T-helper 2 cell treated with Interferon-gamma antibody and Interleukin-4, amounts not matched to agents 5 μg/mL and 100 μg/mL, for 36 hours (primary cell): ENCODE data around the gene MYL5.

Experiments
- DNase-seq: peaks from one replicate; pipeline ENCODE4 v3.0.0; 2021; ENCODE audit warnings: low spot score
- H3K27ac Mint-ChIP-seq: one replicate; pipeline ENCODE4 v1.8.0; 2021; ENCODE audit warnings: mild to moderate bottlenecking, mixed read lengths
- H3K27me3 Mint-ChIP-seq: one replicate; pipeline ENCODE4 v1.8.0; 2021; ENCODE audit warnings: low read depth, mixed read lengths
- H3K36me3 Mint-ChIP-seq: one replicate; pipeline ENCODE4 v1.8.0; 2021; ENCODE audit warnings: low read depth, mixed read lengths
- H3K4me1 Mint-ChIP-seq: one replicate; pipeline ENCODE4 v1.8.0; 2021; ENCODE audit warnings: low read depth, mixed read lengths
- H3K4me3 Mint-ChIP-seq: one replicate; pipeline ENCODE4 v1.8.0; 2022; ENCODE audit warnings: mild to moderate bottlenecking, moderate library complexity, mixed read lengths
- H3K9me3 Mint-ChIP-seq: one replicate; pipeline ENCODE4 v1.8.0; 2021; ENCODE audit warnings: mixed read lengths

Gene MYL5

GRCh38 chr4:679629-680028, 5.3 kb downstream of the MYL5 start:
- no peak overlapping the region for H3K4me3 Mint-ChIP-seq
- H3K27me3 Mint-ChIP-seq: no peaks in the 10 kb centered on the region
- H3K9me3 Mint-ChIP-seq: no peaks in the 10 kb centered on the region
- no peak for DNase-seq
- H3K4me1 Mint-ChIP-seq: peaks cover 3% of the 10 kb centered on the region
- no peaks in the 10 kb centered on the region for H3K36me3 Mint-ChIP-seq
- H3K27ac Mint-ChIP-seq: no peak overlapping the region

GRCh38 chr4:680091-680490, 5.7 kb downstream of the MYL5 start:
- peak overlapping the region; percentile 7 for H3K4me3 Mint-ChIP-seq
- H3K27ac Mint-ChIP-seq: no peak overlapping the region
- H3K36me3 Mint-ChIP-seq: no peaks in the 10 kb centered on the region
- H3K4me1 Mint-ChIP-seq: peaks cover 3% of the 10 kb centered on the region
- H3K27me3 Mint-ChIP-seq: no peaks in the 10 kb centered on the region
- no peak for DNase-seq
- no peaks in the 10 kb centered on the region for H3K9me3 Mint-ChIP-seq

GRCh38 chr4:680551-680927, 6.2 kb downstream of the MYL5 start:
- H3K27me3 Mint-ChIP-seq: no peaks in the 10 kb centered on the region
- H3K27ac Mint-ChIP-seq: no peak overlapping the region
- H3K36me3 Mint-ChIP-seq: no peaks in the 10 kb centered on the region
- no peaks in the 10 kb centered on the region for H3K4me1 Mint-ChIP-seq
- H3K4me3 Mint-ChIP-seq: peak overlapping the region; percentile 55
- no peak for DNase-seq
- no peaks in the 10 kb centered on the region for H3K9me3 Mint-ChIP-seq

- Mint-ChIP-seq H3K27ac (no peak overlapping the region), H3K4me1 (no peaks in the 10 kb centered on the region), H3K9me3 (no peaks in the 10 kb centered on the region), H3K36me3 (no peaks in the 10 kb centered on the region), H3K4me3 (peak overlapping the region; percentile 55), H3K27me3 (no peaks in the 10 kb centered on the region)
- DNase-seq: peak; percentile 46
These were observed 6.7 kb downstream of the MYL5 start for GRCh38 chr4:680928-681645.

- Mint-ChIP-seq H3K36me3 (no peaks in the 10 kb centered on the region), H3K4me3 (no peak overlapping the region), H3K27me3 (no peaks in the 10 kb centered on the region), H3K4me1 (no peaks in the 10 kb centered on the region), H3K27ac (no peak overlapping the region), H3K9me3 (no peaks in the 10 kb centered on the region)
- DNase-seq: no peak
These were observed 7.6 kb downstream of the MYL5 start for GRCh38 chr4:681736-682451.

- H3K4me1 Mint-ChIP-seq: no peaks in the 10 kb centered on the region
- no peak overlapping the region for H3K27ac Mint-ChIP-seq
These were observed 8.3 kb downstream of the MYL5 start for GRCh38 chr4:682490-683172.

GRCh38 chr4:683247-683897, 9.0 kb downstream of the MYL5 start:
- no peak for DNase-seq
- Mint-ChIP-seq H3K27ac (no peak overlapping the region), H3K36me3 (no peaks in the 10 kb centered on the region)

More at GRCh38 chr4:682490-683172, 8.3 kb downstream of the MYL5 start:
- Mint-ChIP-seq H3K9me3 (no peaks in the 10 kb centered on the region), H3K4me3 (no peak overlapping the region), H3K36me3 (no peaks in the 10 kb centered on the region), H3K27me3 (peaks cover under 1% of the 10 kb centered on the region)
- DNase-seq: no peak

GRCh38 chr4:683982-684622, 9.8 kb downstream of the MYL5 start:
- no peak for DNase-seq
- Mint-ChIP-seq H3K36me3 (no peaks in the 10 kb centered on the region), H3K27ac (no peak overlapping the region)

More at GRCh38 chr4:683247-683897, 9.0 kb downstream of the MYL5 start:
- Mint-ChIP-seq H3K9me3 (no peaks in the 10 kb centered on the region), H3K4me3 (no peak overlapping the region), H3K4me1 (no peaks in the 10 kb centered on the region), H3K27me3 (peaks cover 5% of the 10 kb centered on the region)

GRCh38 chr4:684623-685327, 10.4 kb downstream of the MYL5 start:
- Mint-ChIP-seq H3K4me3 (no peak overlapping the region), H3K4me1 (no peaks in the 10 kb centered on the region), H3K27ac (no peak overlapping the region), H3K36me3 (no peaks in the 10 kb centered on the region), H3K9me3 (no peaks in the 10 kb centered on the region), H3K27me3 (peaks cover 5% of the 10 kb centered on the region)
- DNase-seq: no peak

More at GRCh38 chr4:683982-684622, 9.8 kb downstream of the MYL5 start:
- no peaks in the 10 kb centered on the region for H3K9me3 Mint-ChIP-seq
- no peak overlapping the region for H3K4me3 Mint-ChIP-seq
- no peaks in the 10 kb centered on the region for H3K4me1 Mint-ChIP-seq
- H3K27me3 Mint-ChIP-seq: peaks cover 5% of the 10 kb centered on the region

GRCh38 chr4:685679-686412, 11.5 kb downstream of the MYL5 start:
- H3K9me3 Mint-ChIP-seq: no peaks in the 10 kb centered on the region
- no peak overlapping the region for H3K4me3 Mint-ChIP-seq
- peaks cover 15% of the 10 kb centered on the region for H3K27me3 Mint-ChIP-seq
- DNase-seq: no peak
- no peak overlapping the region for H3K27ac Mint-ChIP-seq
- no peaks in the 10 kb centered on the region for H3K4me1 Mint-ChIP-seq
- no peaks in the 10 kb centered on the region for H3K36me3 Mint-ChIP-seq

GRCh38 chr4:686413-687040, 12.2 kb downstream of the MYL5 start:
- Mint-ChIP-seq H3K4me1 (no peaks in the 10 kb centered on the region), H3K27ac (no peak overlapping the region), H3K9me3 (no peaks in the 10 kb centered on the region), H3K36me3 (no peaks in the 10 kb centered on the region), H3K4me3 (no peak overlapping the region), H3K27me3 (peaks cover 16% of the 10 kb centered on the region)
- no peak for DNase-seq
